ENCODE measurements around the gene GUK1.
A peak's percentile ranks its signal among the peaks of the same experiment; 100 is the strongest.
"Not testable (repeated sequence)": the region's sequence is repeated elsewhere in the genome, so short reads cannot be mapped to it uniquely, and the experiment has no call there.

The GUK1 gene

DNA sequence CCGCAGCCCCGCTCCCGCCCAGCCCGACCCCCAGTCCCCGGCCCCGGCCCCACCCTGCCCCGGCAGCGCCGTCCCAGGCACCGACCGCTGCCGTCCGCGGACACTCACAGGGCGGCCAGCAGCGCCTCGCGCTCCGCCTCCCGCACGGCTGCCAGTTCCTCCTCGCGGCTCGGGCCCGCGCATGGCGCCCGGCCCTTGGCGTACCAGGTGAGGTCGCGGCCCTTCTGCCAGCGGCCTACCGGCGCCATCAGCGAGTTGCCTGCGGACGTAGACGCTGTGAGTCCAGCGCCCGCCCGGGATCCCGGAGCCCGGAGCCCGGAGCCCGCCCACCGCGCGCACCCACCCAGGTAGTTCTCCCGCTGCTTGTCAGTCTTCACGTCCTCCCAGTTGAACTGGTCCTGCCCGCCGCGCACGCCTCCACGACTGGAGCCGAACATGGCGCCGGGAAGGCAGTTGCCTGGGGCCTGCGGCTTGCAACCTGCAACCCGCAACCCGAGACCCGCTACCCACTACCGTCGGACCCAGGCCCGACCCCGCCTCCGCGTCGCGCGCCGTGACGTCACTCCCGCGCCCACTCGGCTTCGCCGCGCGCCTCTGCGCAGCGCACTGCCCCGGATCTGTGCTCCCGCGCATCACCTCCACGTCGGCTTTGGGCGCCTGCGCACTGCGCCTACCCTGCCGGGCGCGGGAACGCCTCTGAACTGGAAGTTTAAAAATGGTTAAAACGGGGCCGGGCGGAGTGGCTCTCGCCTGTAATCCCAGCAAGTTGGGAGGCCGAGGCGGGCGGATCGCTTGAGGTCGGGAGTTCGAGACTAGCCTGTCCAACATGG is 37.1 kb upstream of the GUK1 start, which contains the start of gene C1orf35:
Gene C1orf35, minus strand, starts transcription at position 535 of the 830 bp plus-strand sequence. Its CDS starts 98 bp downstream, at position 437.
- DNase-seq (ENCODE audit: low read depth, low spot score), result no peak
- H3K27ac ChIP-seq, result peak within 1 kb of the TSS; percentile 71

DNA sequence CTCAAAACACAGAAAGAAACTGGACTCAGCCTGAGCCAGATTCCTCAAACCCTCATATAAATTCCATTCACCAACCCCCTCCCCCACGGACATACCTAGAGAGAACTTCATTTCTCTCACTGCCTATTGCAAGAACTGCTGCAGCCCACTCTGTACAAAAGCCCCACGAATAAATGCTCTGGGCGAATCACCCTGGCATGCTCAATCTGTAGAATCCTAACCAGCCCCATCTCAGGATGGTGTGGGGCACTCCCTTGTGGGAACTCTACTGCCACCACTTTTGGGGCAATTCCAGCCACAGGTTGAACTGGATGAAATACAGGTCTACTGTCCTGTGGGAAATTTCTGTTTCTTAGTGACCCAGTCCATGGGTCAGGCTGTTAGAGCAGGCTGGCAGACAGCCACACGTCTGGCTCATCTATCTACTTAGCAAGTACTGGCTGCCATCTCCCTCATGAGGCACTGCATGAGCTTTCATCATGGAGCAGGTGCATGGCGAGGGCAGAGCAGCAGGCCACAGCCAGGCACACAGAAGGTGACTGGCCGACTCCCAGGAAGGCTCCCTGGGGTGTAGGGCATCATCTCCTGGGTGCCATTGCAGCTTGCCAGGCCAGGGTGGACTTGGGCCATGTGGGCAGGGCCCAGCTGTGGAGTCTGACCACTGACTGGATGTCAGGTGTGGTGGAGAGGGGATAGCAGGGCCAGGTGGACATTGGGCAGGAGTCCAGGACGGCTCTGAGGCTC is 35.4 kb upstream of the GUK1 start:
- H3K27ac ChIP-seq, result no peak overlapping the region
- DNase-seq (ENCODE audit: low read depth, low spot score), result no peak

GRCh38 chr1:228105270-228105995 is 34.6 kb upstream of the GUK1 start:
- H3K27ac ChIP-seq, result no peak overlapping the region
- DNase-seq (ENCODE audit: low read depth, low spot score), result no peak

- DNase-seq (ENCODE audit: low read depth, low spot score), result no peak
These were observed 33.9 kb upstream of the GUK1 start for GRCh38 chr1:228105996-228106799.

GRCh38 chr1:228106800-228107054 is 33.4 kb upstream of the GUK1 start:
- DNase-seq (ENCODE audit: low read depth, low spot score), result no peak

More at GRCh38 chr1:228105996-228106799, 33.9 kb upstream of the GUK1 start:
- no peak overlapping the region for H3K27ac ChIP-seq

DNA sequence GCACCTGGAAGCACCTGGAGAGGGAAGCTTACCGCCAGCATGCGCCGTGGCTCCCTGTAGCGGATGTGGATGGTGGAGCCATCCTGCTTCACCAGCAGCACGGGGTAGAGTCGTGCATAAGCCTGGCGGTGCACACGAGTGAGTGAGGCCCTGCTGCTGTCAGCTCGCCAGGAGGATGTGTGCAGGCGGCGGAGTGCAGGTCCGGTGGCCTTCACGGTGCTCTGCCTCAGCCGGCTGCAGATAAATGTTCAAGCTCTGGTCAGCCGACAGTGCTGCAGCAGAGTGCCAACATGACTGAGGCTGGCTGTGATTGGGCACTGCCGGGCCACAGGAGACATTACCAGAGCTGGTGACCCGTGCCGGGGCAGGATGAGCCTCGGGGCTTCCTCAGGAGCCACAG is 32.4 kb upstream of the GUK1 start:
- DNase-seq (ENCODE audit: low read depth, low spot score), result no peak
- H3K27ac ChIP-seq, result no peak overlapping the region

More at GRCh38 chr1:228106800-228107054, 33.4 kb upstream of the GUK1 start:
- H3K27ac ChIP-seq, result no peak overlapping the region

DNA sequence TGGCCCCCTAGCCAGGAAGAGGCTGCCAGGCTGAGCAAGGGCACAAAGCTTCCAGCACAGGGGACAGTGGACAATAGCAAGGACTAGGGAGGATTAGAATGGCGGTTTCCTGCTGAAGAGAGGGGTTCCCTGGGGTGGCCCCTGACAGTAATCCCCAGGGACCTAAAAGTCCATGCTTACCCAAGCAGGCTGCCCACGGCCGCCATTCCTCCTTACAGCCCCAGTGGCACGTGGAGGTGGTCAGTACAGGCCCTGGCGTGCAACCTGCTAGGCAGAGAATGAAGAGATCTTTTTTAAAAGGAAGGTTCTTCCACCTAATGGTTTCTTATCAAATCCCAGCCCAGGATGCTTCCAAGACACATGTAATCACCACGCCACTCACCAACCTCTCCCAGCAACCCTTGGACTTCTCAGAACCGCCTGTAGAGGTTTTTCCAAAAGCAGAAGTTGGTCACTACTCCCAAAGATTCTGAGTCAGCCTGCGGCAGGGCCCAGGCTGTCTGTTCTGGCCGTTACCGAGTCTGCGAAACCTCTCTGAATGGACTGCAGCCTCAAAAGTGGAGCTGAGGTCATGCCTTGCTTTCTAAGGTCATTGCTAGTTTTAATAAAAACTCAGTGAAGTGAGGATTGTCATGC is 31.9 kb upstream of the GUK1 start:
- H3K27ac ChIP-seq, result no peak overlapping the region
- no peak for DNase-seq (ENCODE audit: low read depth, low spot score)

DNA sequence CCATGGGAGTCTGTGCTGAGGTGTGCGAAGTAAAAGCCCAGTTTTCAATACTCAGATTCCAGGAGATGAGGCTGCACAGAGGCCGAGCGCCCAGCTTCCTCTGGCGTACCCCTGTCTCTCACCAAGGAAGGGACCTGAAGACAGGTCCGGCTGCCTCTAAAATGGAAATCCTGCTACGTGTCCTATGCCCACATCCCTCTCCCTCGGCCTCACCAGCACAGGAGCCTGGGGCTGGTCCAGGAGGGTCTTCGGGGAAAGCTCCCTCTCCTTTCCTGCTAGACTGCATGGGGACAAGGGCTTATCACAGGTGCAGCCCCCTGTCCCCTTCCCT is 31.4 kb upstream of the GUK1 start:
- peak overlapping the region; percentile 59 for H3K27ac ChIP-seq

GRCh38 chr1:228109073-228109961 is 30.8 kb upstream of the GUK1 start, which contains the start of gene MRPL55:
TSS of gene MRPL55 (minus strand) at chr1:228109299. CDS start at chr1:228108260, 1,039 bp downstream.
- DNase-seq (ENCODE audit: low read depth, low spot score), result peak; percentile 83
- peak within 1 kb of the TSS; percentile 59 for H3K27ac ChIP-seq

More for the DNA sequence above, 31.4 kb upstream of the GUK1 start:
- no peak for DNase-seq (ENCODE audit: low read depth, low spot score)

DNA sequence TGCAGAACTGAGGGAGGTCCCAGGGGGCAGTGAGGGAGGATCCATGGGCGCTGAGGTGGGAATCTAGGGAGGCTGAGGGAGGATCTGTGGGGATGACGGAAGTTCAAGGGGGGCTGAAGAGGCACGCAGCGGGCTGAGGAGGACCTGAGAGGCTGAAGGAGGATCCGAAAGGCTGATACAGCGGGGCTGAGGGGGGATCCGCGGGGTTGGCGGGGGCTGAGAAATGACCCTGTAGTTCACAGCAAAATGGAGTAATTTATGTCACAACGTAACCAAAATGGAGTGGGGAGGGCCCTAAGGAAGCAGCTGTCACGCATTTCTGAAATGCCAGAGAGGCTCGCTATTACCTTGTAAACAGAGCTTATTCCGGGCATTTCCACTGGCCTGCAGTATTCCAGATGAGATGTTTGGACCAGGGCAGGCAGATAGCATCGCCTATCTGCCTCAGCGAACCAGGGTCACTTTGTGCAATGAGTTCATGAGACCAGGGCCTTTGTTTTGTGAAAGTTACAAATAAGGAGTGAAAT is 30.1 kb upstream of the GUK1 start:
- no peak for DNase-seq (ENCODE audit: low read depth, low spot score)

GRCh38 chr1:228110556-228110955 is 29.5 kb upstream of the GUK1 start:
- DNase-seq (ENCODE audit: low read depth, low spot score), result no peak

More for the DNA sequence above, 30.1 kb upstream of the GUK1 start:
- peak overlapping the region; percentile 59 for H3K27ac ChIP-seq

DNA sequence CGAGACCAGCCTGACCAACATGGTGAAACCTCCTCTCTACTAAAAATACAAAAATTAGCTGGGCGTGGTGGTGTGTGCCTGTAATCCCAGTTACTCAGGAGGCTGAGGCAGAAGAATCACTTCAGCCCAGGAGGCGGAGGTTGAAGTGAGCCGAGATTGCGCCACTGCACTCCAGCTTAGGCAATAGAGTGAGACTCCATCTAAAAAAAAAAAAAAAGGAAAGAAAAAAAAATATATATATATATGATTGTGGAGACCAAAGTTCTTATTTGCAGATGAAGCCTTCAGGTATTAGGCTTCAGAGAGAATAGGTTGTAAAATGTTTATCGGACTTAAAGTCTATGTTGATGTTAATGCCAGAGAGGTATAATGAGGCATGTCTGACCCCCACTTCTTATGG is 28.8 kb upstream of the GUK1 start:
- H3K27ac ChIP-seq; DNase-seq (ENCODE audit: low read depth, low spot score): not testable (repeated sequence)

More at GRCh38 chr1:228110556-228110955, 29.5 kb upstream of the GUK1 start:
- H3K27ac ChIP-seq, result peak overlapping the region; percentile 59

- no peak overlapping the region for H3K27ac ChIP-seq
- DNase-seq (ENCODE audit: low read depth, low spot score), result no peak
These were observed 27.9 kb upstream of the GUK1 start for GRCh38 chr1:228112167-228112566.

DNA sequence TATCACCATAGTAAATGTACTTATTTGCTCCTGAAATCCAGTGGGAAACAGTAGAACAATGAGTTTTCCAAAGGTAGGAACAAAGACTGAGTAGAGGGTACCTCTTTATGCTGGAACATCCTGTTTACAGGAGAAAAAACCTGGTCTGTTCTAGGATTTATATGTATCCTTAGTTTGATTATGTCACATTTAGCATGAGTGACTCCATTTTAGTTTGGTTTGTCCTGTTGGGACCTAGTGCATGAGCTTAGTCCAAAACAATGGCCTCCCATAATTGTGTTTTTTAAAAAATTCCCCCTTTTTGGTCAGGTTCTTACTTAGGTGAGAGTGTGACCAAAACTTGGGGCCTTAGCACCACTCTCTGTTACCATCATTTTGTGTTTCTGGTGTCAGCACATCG is 27.5 kb upstream of the GUK1 start:
- DNase-seq (ENCODE audit: low read depth, low spot score), result no peak
- no peak overlapping the region for H3K27ac ChIP-seq

- DNase-seq (ENCODE audit: low read depth, low spot score), result no peak
- H3K27ac ChIP-seq, result no peak overlapping the region
These were observed 25.3 kb upstream of the GUK1 start for GRCh38 chr1:228114827-228115226.

DNA sequence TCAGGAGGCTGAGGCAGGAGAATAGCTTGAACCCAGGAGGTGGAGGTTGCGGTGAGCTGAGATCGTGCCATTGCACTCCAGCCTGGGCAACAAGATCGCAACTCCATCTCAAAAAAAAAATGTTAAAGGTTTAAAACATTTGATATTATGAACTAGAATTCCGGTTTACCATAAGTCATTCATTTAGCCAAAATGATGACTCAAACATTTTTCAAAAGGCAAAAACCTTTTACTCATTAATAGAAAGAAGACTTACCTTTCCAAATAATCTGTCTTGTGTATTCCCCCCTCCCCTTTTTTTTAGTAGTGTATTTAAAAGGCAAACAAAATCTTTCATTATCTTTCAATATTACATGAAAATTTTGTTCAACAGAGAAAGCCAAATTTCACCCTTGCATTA is 22.7 kb upstream of the GUK1 start:
- DNase-seq (ENCODE audit: low read depth, low spot score), result no peak
- no peak overlapping the region for H3K27ac ChIP-seq

DNA sequence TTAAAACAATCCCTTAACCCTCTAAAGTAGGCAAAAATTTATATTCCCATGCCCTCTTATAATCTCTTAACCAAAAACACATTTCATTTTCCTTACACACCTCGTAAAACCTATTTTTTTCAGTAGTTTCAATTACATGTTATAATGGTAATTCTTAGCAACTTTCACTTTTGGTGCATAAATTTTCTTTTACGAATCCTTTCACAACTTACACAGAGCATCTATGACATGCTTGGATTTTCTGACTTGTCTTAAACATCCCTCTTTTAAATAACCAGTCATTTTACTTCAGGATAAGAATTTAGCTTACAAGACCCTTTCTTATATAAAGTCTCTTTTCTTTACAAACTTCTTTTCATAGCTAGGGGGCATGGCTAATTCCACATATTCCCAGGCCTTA is 22.0 kb upstream of the GUK1 start:
- DNase-seq (ENCODE audit: low read depth, low spot score), result no peak
- H3K27ac ChIP-seq, result no peak overlapping the region

DNA sequence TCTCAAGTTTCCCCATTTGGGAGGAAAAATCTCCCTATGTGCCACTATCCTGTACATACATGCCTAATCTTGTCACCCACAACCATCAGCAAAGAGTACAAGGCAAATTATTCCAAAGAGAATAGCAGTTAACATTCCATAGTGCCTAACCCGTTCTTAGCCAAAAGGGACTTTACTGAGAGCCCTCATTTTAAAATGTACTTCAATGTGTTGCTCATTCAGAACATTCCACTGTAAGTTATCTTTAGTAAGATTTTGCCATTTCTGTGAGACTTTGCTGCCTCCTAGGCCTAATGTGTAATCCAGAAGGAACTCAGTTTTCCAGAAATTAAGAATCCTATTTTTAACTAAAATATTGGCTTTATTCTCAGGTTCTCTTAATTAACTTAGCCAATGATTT is 19.7 kb upstream of the GUK1 start:
- no peak for DNase-seq (ENCODE audit: low read depth, low spot score)
- peak overlapping the region; percentile 63 for H3K27ac ChIP-seq

Data from epithelial cell of prostate (primary cell).